Fibroblast of lung (primary cell): ENCODE results near the gene PSMD13. TPM values are rescaled to one million over a fixed set of nuclear protein-coding genes. Genes with fewer than 3 reads are reported as not detected.

ENCODE experiments used
- DNase-seq, 2 donors: peaks; one replicate each; pipeline versions ENCODE4 v3.0.0 to v3.0.0-alpha.2; 2010; ENCODE audit warnings: low read depth in 2 of 2
- H2AFZ ChIP-seq: 2 replicates; pipeline ENCODE4 v1.5.1; 2012; ENCODE audit warnings: low read length, control low read depth, inconsistent platforms
- H3K27ac ChIP-seq: 2 replicates; pipeline ENCODE4 v1.5.1; 2011; ENCODE audit warnings: low read length, control low read depth; ENCODE audit not compliant: insufficient read depth
- H3K27me3 ChIP-seq: 2 replicates; pipeline ENCODE4 v1.5.1; 2011; ENCODE audit warnings: mild to moderate bottlenecking, low read length; ENCODE audit not compliant: control insufficient read depth, insufficient read depth
- H3K36me3 ChIP-seq: 2 replicates; pipeline ENCODE4 v1.5.1; 2011; ENCODE audit warnings: low read length; ENCODE audit not compliant: control insufficient read depth, insufficient read depth
- H3K4me1 ChIP-seq: 2 replicates; pipeline ENCODE4 v1.5.1; 2011; ENCODE audit warnings: low read length; ENCODE audit not compliant: control insufficient read depth, insufficient read depth; ENCODE audit errors: extremely low read depth
- H3K4me2 ChIP-seq: 2 replicates; pipeline ENCODE4 v1.5.1; 2011; ENCODE audit warnings: low read length, control low read depth; ENCODE audit not compliant: insufficient read depth; ENCODE audit errors: extremely low read depth
- H3K4me3 ChIP-seq, 4 experiments: fragments of 200-600 bp in 1 of 4; sonication (generic) in 1 of 4; replicated peaks in 1 of 4; 2 replicates each; pipeline ENCODE4 v1.5.1; 2011 to 2016; ENCODE audit warnings: low read length in 4 of 4, low read depth in 3 of 4, mild to moderate bottlenecking in 3 of 4, control low read depth in 2 of 4, inconsistent platforms in 1 of 4, mixed read lengths in 1 of 4; ENCODE audit not compliant: insufficient read depth in 1 of 4; ENCODE audit errors: control extremely low read depth in 1 of 4
- H3K79me2 ChIP-seq: 2 replicates; pipeline ENCODE4 v1.5.1; 2012; ENCODE audit warnings: mild to moderate bottlenecking, low read length, inconsistent platforms; ENCODE audit not compliant: control insufficient read depth, insufficient read depth
- H3K9ac ChIP-seq: 2 replicates; pipeline ENCODE4 v1.5.1; 2011; ENCODE audit warnings: mild to moderate bottlenecking, low read length, control low read depth; ENCODE audit not compliant: insufficient read depth
- H3K9me3 ChIP-seq: 2 replicates; pipeline ENCODE4 v1.5.1; 2012; ENCODE audit warnings: low read depth, low read length; ENCODE audit not compliant: control insufficient read depth, insufficient read depth
- H4K20me1 ChIP-seq: 2 replicates; pipeline ENCODE4 v1.5.1; 2011; ENCODE audit warnings: low read length; ENCODE audit not compliant: control insufficient read depth, insufficient read depth; ENCODE audit errors: extremely low read depth
- EZH2 ChIP-seq: IDR thresholded peaks from 2 replicates; pipeline ENCODE4 v1.5.1; 2012; ENCODE audit warnings: low read length, control low read depth, mild to moderate bottlenecking; ENCODE audit errors: missing control alignments
- polyA plus RNA-seq, 2 donors: library from polyadenylated mRNA; depleted of rRNA in 1 of 2; stranded (reverse) in 1 of 2; unstranded in 1 of 2; fragments of >200 nt; gene quantifications; 2 replicates each; pipeline ENCODE4 v1.2.1, GENCODE V29; 2011 to 2012; ENCODE audit warnings: missing spikeins in 1 of 2
- total RNA-seq: library from RNA; depleted of rRNA; stranded (reverse); fragments of >200 nt; gene quantifications from 2 replicates; pipeline ENCODE4 v1.2.1, GENCODE V29; 2014
- TF ChIP-seq, protein P1 (sequence below), 2 donors: IDR thresholded peaks in 1 of 2; conservative IDR thresholded peaks in 1 of 2; 1 replicate in 1 of 2; 2 replicates in 1 of 2; pipeline ENCODE4 v1.5.1; 2011 to 2012; ENCODE audit warnings: low read length in 2 of 2, control low read depth in 1 of 2, inconsistent platforms in 1 of 2, low read depth in 1 of 2, mild to moderate bottlenecking in 1 of 2

Gene PSMD13
- total and polyA plus RNA-seq, 2 donors (not counting 1 experiment from before 2014, with no cell fraction given) = 106 to 147 TPM

DNA sequence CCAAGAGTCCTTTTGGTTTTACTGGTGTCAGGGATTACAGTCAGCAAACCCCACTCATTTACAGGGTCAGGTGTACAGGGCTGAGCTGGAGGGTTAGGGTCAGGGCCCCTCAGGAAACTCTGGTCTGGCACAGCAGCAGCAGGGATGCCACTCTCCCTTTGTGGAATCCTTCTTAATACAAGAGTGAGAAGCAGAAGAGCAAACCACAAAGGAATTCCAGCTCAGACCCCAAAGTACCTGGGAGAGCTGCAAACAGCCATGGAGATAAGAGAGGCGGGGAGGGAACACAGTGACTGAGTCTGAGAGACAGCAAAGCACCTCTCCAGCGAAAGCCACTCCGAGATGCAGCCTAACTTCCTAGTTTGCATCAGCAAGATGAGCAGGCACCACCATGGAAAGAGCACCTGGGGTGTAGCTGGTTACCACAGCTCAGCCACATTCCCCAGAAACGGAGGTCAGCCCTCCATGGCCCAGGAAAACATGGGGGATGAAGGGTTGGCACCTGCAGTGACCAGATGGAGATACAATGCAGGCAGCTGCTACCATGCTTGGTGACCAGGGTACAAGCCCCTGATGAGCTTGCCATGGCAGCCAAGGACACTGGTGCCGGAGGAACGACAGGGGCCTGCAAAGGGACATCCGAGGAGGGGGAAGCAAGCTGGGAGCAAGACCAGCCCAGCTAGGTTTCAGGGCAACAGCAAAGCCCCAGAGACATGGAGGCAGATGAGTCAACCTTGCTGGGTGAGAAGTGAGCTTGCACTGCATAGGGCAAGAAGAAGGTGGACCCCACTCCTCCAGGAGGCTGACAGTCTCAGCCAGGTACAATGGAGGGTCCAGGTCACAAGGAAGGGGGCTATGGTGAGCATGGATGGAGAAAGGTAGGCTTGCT is 33.5 kb upstream of the PSMD13 start:
- DNase-seq = no peak
- Histone ChIP-seq H3K79me2 (peaks cover 42% of the 10 kb centered on the region), H4K20me1 (no peaks in the 10 kb centered on the region)

DNA sequence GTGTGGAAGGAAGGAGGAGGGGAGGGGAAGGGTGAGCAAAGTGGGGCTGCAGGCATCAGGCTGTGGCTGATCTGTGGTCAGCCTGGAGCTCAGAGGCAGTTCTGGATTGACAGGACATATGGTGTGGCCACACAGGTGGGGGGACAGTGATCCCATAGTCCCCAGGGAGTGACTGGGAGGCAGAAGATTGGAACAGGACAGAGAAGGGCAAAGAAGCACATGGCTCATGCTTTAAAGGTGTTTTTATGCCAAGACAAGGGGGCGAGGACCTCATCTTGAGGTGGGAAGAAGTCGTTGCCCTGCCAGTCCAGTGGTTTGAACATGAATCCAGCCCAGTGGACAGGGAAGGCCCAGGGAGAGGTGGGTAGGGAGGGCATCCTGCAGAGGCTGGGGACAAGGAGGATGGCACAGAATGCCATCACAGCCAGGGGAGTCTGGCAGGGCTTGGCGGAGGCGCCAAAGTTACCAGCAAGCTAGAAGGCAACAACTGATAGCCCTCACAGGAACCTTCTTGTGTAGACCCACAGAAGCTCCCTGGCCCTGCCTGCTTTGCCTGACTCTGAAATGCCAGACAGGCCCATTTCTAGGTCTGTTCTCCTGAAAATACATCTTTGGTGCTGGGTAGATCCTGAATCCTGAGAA is 32.7 kb upstream of the PSMD13 start:
- Histone ChIP-seq H3K27ac (no peak overlapping the region), H3K27me3 (no peaks in the 10 kb centered on the region), H3K4me1 (peaks cover 6% of the 10 kb centered on the region), H3K79me2 (peaks cover 46% of the 10 kb centered on the region), H3K9ac (no peak overlapping the region), H3K36me3 (peaks cover 19% of the 10 kb centered on the region), H2AFZ (no peak overlapping the region), H3K4me3 (no peak overlapping the region), H3K9me3 (no peaks in the 10 kb centered on the region), H3K4me2 (no peak overlapping the region), H4K20me1 (no peaks in the 10 kb centered on the region)
- TF ChIP-seq, protein P1, sequence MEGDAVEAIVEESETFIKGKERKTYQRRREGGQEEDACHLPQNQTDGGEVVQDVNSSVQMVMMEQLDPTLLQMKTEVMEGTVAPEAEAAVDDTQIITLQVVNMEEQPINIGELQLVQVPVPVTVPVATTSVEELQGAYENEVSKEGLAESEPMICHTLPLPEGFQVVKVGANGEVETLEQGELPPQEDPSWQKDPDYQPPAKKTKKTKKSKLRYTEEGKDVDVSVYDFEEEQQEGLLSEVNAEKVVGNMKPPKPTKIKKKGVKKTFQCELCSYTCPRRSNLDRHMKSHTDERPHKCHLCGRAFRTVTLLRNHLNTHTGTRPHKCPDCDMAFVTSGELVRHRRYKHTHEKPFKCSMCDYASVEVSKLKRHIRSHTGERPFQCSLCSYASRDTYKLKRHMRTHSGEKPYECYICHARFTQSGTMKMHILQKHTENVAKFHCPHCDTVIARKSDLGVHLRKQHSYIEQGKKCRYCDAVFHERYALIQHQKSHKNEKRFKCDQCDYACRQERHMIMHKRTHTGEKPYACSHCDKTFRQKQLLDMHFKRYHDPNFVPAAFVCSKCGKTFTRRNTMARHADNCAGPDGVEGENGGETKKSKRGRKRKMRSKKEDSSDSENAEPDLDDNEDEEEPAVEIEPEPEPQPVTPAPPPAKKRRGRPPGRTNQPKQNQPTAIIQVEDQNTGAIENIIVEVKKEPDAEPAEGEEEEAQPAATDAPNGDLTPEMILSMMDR (conservative IDR thresholded peaks at IDR 0.05 in 1 of 2, IDR thresholded peaks at IDR 0.05 in 1 of 2; ENCODE audit: low read depth in 1 of 2, low read length in 2 of 2) = no peak
- no peak for TF ChIP-seq EZH2
- DNase-seq = no peak

More for the DNA sequence above, 33.5 kb upstream of the PSMD13 start:
- H3K4me3 ChIP-seq = no peak overlapping the region
- H3K4me2 ChIP-seq = no peak overlapping the region
- H3K36me3 ChIP-seq = peaks cover 19% of the 10 kb centered on the region
- H3K9me3 ChIP-seq = no peaks in the 10 kb centered on the region
- H2AFZ ChIP-seq = no peak overlapping the region
- H3K9ac ChIP-seq = no peak overlapping the region
- no peak overlapping the region for H3K27ac ChIP-seq
- no peaks in the 10 kb centered on the region for H3K27me3 ChIP-seq
- H3K4me1 ChIP-seq = peaks cover 6% of the 10 kb centered on the region
- no peak for TF ChIP-seq EZH2
- TF ChIP-seq, protein P1 (conservative IDR thresholded peaks at IDR 0.05 in 1 of 2, IDR thresholded peaks at IDR 0.05 in 1 of 2; ENCODE audit: low read depth in 1 of 2, low read length in 2 of 2) = no peak

DNA sequence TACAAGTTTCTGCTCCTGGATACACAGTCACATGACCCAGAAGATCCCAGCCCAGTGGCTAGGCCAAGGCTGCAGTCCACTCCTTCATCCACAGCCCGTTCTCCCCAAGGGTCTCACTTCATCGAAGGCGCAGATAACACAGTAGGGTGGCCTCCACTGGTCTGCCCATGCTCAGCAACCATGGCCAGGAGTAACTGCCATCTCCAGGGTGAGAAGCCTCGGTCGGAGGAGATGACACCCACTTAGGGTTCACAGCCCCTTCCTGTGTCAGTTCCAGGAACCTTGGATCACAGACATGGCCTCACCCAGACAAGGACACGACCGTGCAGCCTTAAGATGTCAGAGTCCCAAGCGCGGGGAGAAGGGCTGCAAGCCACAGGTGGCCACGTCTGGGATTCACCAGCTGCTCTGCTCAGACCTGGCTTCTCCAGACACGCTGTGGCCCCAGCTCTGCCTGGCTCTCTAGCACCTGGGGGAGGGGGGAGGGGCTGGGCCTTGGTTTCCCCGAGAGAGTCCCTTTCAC is 32.1 kb upstream of the PSMD13 start:
- Histone ChIP-seq H3K4me3 (no peak overlapping the region), H3K36me3 (peaks cover 20% of the 10 kb centered on the region), H4K20me1 (no peaks in the 10 kb centered on the region), H3K79me2 (peaks cover 52% of the 10 kb centered on the region), H3K27me3 (no peaks in the 10 kb centered on the region), H3K4me2 (no peak overlapping the region), H3K9ac (no peak overlapping the region), H3K9me3 (no peaks in the 10 kb centered on the region), H2AFZ (no peak overlapping the region), H3K4me1 (peaks cover 9% of the 10 kb centered on the region), H3K27ac (no peak overlapping the region)
- no peak for DNase-seq
- TF ChIP-seq EZH2 = no peak
- TF ChIP-seq, protein P1 (conservative IDR thresholded peaks at IDR 0.05 in 1 of 2, IDR thresholded peaks at IDR 0.05 in 1 of 2; ENCODE audit: low read depth in 1 of 2, low read length in 2 of 2) = no peak
